PFSK-1 (cell line): ENCODE results near the gene CCSER2.

Experiments used
- FOXP2 ChIP-seq: optimal IDR thresholded peaks from 2 replicates; pipeline ENCODE3; 2011; ENCODE audit warnings: borderline replicate concordance, control low read depth, inconsistent platforms; ENCODE audit not compliant: insufficient read depth; ENCODE audit errors: extremely low read length, extremely low read depth
- POLR2AphosphoS5 ChIP-seq: IDR thresholded peaks from 2 replicates; pipeline ENCODE4 v1.6.1; 2012; ENCODE audit warnings: low read depth, mild to moderate bottlenecking, control low read depth, low read length, moderate library complexity
- SIN3A ChIP-seq: IDR thresholded peaks from 2 replicates; pipeline ENCODE4 v1.6.1; 2012; ENCODE audit warnings: mild to moderate bottlenecking, low read length, moderate library complexity, borderline replicate concordance; ENCODE audit not compliant: insufficient read depth
- TAF1 ChIP-seq: IDR thresholded peaks from 2 replicates; pipeline ENCODE4 v1.6.1; 2012; ENCODE audit warnings: low read length, control low read depth, borderline replicate concordance; ENCODE audit not compliant: insufficient read depth
- TF ChIP-seq, protein P1 (sequence below), 2 experiments: IDR thresholded peaks; 2 replicates each; pipeline versions ENCODE4 v1.6.1 to v1.8.0; 2011 to 2012; ENCODE audit warnings: low read depth in 2 of 2, low read length in 2 of 2, control low read depth in 1 of 2, inconsistent platforms in 1 of 2, mild to moderate bottlenecking in 1 of 2, moderate library complexity in 1 of 2; ENCODE audit not compliant: insufficient read depth in 1 of 2

CCSER2 gene

DNA sequence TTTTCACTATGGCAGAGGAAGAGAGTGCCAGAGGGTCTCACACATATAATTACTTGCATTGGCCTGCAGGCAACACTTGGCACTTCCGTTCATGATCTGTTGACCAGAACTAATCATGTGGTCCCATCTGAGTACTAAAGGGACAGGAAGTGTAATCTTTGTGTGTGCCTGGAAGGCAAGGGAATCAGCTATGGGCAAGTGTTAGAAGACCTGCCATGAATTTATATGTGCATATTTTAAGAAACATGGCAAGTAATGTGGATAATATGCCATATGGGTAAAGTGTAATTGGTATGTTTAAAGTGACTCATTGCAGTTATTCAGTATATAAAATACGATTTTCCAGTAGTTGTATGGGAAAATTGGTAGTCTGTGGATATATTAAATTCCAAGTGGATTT, 46.1 kb downstream of the CCSER2 start:
- TF ChIP-seq, protein P1, sequence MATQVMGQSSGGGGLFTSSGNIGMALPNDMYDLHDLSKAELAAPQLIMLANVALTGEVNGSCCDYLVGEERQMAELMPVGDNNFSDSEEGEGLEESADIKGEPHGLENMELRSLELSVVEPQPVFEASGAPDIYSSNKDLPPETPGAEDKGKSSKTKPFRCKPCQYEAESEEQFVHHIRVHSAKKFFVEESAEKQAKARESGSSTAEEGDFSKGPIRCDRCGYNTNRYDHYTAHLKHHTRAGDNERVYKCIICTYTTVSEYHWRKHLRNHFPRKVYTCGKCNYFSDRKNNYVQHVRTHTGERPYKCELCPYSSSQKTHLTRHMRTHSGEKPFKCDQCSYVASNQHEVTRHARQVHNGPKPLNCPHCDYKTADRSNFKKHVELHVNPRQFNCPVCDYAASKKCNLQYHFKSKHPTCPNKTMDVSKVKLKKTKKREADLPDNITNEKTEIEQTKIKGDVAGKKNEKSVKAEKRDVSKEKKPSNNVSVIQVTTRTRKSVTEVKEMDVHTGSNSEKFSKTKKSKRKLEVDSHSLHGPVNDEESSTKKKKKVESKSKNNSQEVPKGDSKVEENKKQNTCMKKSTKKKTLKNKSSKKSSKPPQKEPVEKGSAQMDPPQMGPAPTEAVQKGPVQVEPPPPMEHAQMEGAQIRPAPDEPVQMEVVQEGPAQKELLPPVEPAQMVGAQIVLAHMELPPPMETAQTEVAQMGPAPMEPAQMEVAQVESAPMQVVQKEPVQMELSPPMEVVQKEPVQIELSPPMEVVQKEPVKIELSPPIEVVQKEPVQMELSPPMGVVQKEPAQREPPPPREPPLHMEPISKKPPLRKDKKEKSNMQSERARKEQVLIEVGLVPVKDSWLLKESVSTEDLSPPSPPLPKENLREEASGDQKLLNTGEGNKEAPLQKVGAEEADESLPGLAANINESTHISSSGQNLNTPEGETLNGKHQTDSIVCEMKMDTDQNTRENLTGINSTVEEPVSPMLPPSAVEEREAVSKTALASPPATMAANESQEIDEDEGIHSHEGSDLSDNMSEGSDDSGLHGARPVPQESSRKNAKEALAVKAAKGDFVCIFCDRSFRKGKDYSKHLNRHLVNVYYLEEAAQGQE (IDR thresholded peaks at IDR 0.05; ENCODE audit: insufficient read depth in 1 of 2, low read depth in 2 of 2, low read length in 2 of 2) = no peak
- TF ChIP-seq POLR2AphosphoS5 (no peak), SIN3A (no peak), TAF1 (no peak)

DNA sequence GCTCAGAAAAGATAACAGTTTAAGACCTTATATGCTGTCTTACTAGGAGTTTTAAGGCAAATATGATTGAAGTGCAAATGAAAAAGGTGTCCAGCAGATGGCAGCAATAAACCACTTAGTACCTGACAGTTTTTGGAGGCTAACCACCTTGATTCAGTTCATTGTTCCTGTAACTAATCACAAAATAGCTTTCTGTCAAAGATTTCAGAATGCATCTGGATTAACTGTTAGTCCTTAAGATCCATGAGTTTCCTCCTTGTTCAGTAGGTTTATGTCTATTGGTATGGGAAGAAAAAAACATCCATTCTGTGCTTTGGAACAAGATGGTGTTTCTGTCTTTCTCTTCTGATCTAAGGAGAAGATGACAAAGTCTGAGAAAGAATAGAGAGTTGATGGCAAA, 46.6 kb downstream of the CCSER2 start:
- no peak for TF ChIP-seq TAF1
- no peak for TF ChIP-seq SIN3A
- TF ChIP-seq, protein P1 (IDR thresholded peaks at IDR 0.05; ENCODE audit: insufficient read depth in 1 of 2, low read depth in 2 of 2, low read length in 2 of 2) = no peak
- TF ChIP-seq FOXP2 = no peak
- TF ChIP-seq POLR2AphosphoS5 = no peak

DNA sequence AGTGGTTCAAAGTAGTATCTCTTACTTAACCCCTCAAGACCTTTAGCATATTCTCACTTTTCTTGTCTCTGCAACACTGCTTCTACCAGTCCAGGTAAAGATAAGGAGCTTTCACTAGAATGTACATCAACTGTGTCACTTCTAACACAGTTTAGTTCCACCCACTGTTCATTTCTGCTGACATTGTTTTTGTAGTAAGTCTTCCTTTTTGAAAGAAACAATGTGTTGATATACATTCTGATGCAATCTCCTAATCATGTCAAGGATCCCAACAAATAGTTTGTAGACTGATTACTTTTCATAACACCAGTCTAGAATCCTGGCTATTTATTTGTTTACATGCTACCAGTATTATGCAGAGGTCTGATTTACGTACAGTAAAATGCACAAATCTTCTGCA, 47.5 kb downstream of the CCSER2 start:
- TF ChIP-seq TAF1 (no peak), SIN3A (no peak), POLR2AphosphoS5 (no peak), FOXP2 (no peak)
- TF ChIP-seq, protein P1 (IDR thresholded peaks at IDR 0.05; ENCODE audit: insufficient read depth in 1 of 2, low read depth in 2 of 2, low read length in 2 of 2) = no peak

DNA sequence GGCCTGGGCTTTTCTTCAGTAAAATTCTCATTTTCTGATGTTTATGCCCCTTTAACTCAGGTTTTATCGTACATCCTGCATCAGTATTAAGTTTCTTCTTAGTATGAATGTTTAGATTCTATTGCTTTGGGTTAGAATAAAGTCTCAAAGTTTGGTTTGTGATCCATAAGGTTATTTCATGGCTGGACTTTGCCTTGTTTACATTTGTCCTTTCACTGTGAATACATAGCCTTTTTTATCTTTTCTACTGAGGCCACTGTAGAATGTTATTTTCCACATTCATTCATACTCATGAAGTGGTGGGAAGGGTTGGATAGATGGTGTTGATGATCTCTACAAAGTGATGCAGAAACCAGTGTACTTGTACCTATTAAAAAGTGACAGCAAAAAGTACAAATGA, 59.8 kb downstream of the CCSER2 start:
- TF ChIP-seq, protein P1 (IDR thresholded peaks at IDR 0.05; ENCODE audit: insufficient read depth in 1 of 2, low read depth in 2 of 2, low read length in 2 of 2) = no peak
- no peak for TF ChIP-seq SIN3A
- TF ChIP-seq FOXP2 = no peak
- no peak for TF ChIP-seq TAF1
- TF ChIP-seq POLR2AphosphoS5 = no peak

DNA sequence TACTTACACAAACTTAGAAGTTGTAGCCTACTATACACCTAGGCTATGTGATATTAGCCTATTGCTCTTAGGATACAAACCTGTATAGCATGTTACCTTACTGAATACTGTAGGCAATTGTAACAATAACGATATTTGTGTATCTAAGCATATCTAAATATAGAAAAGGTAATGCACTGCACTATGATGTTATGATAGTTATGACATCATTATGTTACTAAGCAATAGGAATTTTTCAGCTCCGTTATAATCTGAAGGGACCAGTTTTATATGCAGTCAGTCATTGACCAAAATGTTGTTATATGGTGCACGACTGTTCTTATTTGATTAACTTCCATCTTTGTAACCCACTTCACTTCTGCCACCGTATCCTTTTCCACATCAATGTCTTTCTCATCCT, 62.0 kb downstream of the CCSER2 start:
- TF ChIP-seq SIN3A (no peak), TAF1 (no peak), FOXP2 (no peak), POLR2AphosphoS5 (no peak)
- TF ChIP-seq, protein P1 (IDR thresholded peaks at IDR 0.05; ENCODE audit: insufficient read depth in 1 of 2, low read depth in 2 of 2, low read length in 2 of 2) = no peak
